GM12891 (cell line): Measurements from ENCODE around the gene SELENOF.
"Not testable (repeated sequence)": the region's sequence is repeated elsewhere in the genome, so short reads cannot be mapped to it uniquely, and the experiment has no call there.

Source experiments
- POLR2A ChIP-seq: IDR thresholded peaks from 2 replicates; pipeline ENCODE4 v1.6.1; 2011; ENCODE audit warnings: low read depth, low read length, control low read depth
- TAF1 ChIP-seq: IDR thresholded peaks from 2 replicates; pipeline ENCODE4 v1.6.1; 2011; ENCODE audit warnings: low read depth, low read length, control low read depth

DNA sequence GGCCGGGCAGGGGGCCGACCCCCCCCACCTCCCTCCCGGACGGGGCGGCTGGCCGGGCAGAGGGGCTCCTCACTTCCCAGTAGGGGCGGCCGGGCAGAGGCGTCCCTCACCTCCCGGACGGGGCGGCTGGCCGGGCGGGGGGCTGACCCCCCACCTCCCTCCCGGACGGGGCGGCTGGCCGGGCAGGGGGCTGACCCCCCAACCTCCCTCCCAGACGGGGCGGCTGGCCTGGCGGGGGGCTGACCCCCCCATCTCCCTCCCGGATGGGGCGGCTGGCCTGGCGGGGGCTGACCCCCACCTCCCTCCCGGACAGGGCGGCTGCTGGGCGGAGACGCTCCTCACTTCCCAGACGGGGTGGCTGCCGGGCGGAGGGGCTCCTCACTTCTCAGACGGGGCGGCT lies 14.5 kb downstream of the SELENOF start:
- not testable (repeated sequence) for TF ChIP-seq POLR2A, TAF1
